ENCODE results near the gene KRTAP5-4. TPM values are rescaled to one million over a fixed set of nuclear protein-coding genes. Genes with fewer than 3 reads are reported as not detected.
A peak's percentile ranks its signal among the peaks of the same experiment; 100 is the strongest.

Gene KRTAP5-4
- total and polyA plus RNA-seq, 2 donors (not counting 3 experiments of a cell fraction or from before 2014, with no cell fraction given): not detected

DNA sequence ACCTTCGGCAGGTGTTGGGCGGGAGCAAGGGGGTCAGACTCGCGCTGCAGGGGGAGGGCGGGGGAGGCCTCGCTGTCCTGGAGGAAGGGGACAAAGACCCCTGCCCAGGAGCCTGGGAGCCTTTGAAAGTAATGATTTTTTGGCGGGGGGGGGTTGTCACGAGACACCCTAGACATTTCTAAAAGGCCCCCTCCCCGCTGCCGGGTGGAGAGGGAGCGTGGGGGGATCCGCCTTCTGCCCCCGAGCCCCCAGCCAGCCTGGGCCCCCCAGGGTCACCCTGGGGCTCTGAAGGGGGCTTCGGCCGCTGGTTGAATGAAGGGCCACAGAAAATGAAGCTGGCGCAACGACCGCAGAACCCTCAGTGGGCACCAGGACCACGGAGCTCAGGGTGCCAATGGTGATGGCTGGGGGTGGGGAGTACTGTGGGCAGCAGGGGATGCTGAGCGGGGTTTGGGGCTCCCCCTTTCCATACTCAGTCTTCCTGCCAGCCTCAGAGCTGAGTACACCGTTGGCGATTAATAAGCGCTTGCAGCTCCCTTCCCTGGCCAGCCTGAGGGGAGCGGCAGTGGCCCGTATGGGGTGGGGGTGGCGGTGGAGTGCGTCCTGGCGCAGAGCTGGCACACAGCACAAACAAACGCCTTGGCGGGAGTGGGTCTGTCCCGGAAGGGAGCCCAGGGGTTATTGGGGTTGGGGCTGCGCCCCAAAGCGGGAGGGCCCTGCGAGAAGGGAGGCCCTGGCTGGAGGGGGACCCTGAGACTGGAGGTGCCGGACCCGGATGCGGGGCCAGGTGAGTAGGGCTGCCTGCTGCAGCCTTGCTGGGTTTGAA is 48.6 kb downstream of the KRTAP5-4 start:
- dilution Hi-C loops (cut with MboI; ENCODE audit: extremely low pct_ligation_motif_present, low sequenced_read_pairs): no loop called here
- intact Hi-C loops (cut with micrococcal nuclease): loop anchor here (5.0 to 10.0 kb wide), 3 partner anchors 36 to 311 kb away; partner anchors contain the start of gene TOLLIP
- FAIRE-seq (no peak), DNase-seq (ENCODE audit: low read depth, low spot score) (no peak)
- no peak for TF ChIP-seq POLR2A (IDR thresholded peaks at IDR 0.05; ENCODE audit: low read depth, low read length)
- TF ChIP-seq, protein P1, sequence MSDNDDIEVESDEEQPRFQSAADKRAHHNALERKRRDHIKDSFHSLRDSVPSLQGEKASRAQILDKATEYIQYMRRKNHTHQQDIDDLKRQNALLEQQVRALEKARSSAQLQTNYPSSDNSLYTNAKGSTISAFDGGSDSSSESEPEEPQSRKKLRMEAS (IDR thresholded peaks at IDR 0.05; ENCODE audit: insufficient read depth, insufficient read length): no peak
- no peak for TF ChIP-seq POLR2AphosphoS5 (IDR thresholded peaks at IDR 0.05; ENCODE audit: insufficient read depth, low read depth, low read length)
- TF ChIP-seq FOS (IDR thresholded peaks at IDR 0.05; ENCODE audit: borderline replicate concordance, insufficient read depth, low read length): no peak
- TF ChIP-seq EZH2 (IDR thresholded peaks at IDR 0.05; ENCODE audit: borderline replicate concordance, low read depth, low read length, severe bottlenecking): peak; percentile 86
- no peak for TF ChIP-seq GATA2 (IDR thresholded peaks at IDR 0.05; ENCODE audit: insufficient read depth, insufficient read length, low read depth, low read length)
- no peak for TF ChIP-seq JUN (IDR thresholded peaks at IDR 0.05; ENCODE audit: borderline replicate concordance, insufficient read depth, insufficient read length, low read depth)
- no peak for TF ChIP-seq MYC (IDR thresholded peaks at IDR 0.05; ENCODE audit: low read depth, low read length)
- H4K20me1 ChIP-seq (replicated peaks; ENCODE audit: control insufficient read depth, extremely low read depth, insufficient read depth, low read length): no peaks in the 10 kb centered on the region
- H3K27ac ChIP-seq (ENCODE audit: insufficient read depth, low read depth, low read length): no peak overlapping the region
- no peaks in the 10 kb centered on the region for H3K79me2 ChIP-seq (ENCODE audit: control insufficient read depth, insufficient read depth, low read length)
- no peak overlapping the region for H3K9ac ChIP-seq (replicated peaks; ENCODE audit: extremely low read depth, insufficient read depth, low read length)
- no peaks in the 10 kb centered on the region for H3K36me3 ChIP-seq (ENCODE audit: control insufficient read depth in 2 of 2, extremely low read depth in 1 of 2, insufficient read depth in 2 of 2, low read length in 2 of 2)
- no TSS peak for BruUV-seq (replicated peaks)
- peaks cover 5% of the 10 kb centered on the region for H3K4me1 ChIP-seq (ENCODE audit: control insufficient read depth, extremely low read depth, insufficient read depth, low read length)
- ChIA-PET CTCF (interaction anchor here (1.0 to 7.6 kb wide), 8 partner anchors 9 to 371 kb away, joined by 3 to 313 read pairs (median 14); no protein-coding TSS in a partner anchor), POLR2A (no interaction called here)
- no peaks in the 10 kb centered on the region for H3K9me3 ChIP-seq (replicated peaks; ENCODE audit: control insufficient read depth, insufficient read depth, low read length)
- H3K9me1 ChIP-seq (replicated peaks; ENCODE audit: control insufficient read depth, extremely low read depth, insufficient read depth, low read length): no peaks in the 10 kb centered on the region
- peaks cover 10 to 16% of the 10 kb centered on the region in 2 experiments for H3K27me3 ChIP-seq (ENCODE audit: control insufficient read depth in 2 of 2, insufficient read depth in 2 of 2, low read length in 2 of 2)
- H2AFZ ChIP-seq (ENCODE audit: low read depth, low read length): no peak overlapping the region
- H3K4me3 ChIP-seq (replicated peaks in 1 of 3; ENCODE audit: insufficient read depth in 1 of 3, low read depth in 1 of 3, low read length in 3 of 3): peak overlapping the region in 1 of 3 experiments; percentile 42
- no peak overlapping the region for H3K4me2 ChIP-seq (ENCODE audit: insufficient read depth, low read length)

All from endothelial cell of umbilical vein (primary cell).